ENCODE results near the gene PAM16.
A peak's percentile ranks its signal among the peaks of the same experiment; 100 is the strongest.

Gene PAM16

GRCh38 chr16:4369007-4369733 is 18.0 kb upstream of the PAM16 start:
- no peak for DNase-seq (ENCODE audit: low read depth)
- TF ChIP-seq, protein P1, sequence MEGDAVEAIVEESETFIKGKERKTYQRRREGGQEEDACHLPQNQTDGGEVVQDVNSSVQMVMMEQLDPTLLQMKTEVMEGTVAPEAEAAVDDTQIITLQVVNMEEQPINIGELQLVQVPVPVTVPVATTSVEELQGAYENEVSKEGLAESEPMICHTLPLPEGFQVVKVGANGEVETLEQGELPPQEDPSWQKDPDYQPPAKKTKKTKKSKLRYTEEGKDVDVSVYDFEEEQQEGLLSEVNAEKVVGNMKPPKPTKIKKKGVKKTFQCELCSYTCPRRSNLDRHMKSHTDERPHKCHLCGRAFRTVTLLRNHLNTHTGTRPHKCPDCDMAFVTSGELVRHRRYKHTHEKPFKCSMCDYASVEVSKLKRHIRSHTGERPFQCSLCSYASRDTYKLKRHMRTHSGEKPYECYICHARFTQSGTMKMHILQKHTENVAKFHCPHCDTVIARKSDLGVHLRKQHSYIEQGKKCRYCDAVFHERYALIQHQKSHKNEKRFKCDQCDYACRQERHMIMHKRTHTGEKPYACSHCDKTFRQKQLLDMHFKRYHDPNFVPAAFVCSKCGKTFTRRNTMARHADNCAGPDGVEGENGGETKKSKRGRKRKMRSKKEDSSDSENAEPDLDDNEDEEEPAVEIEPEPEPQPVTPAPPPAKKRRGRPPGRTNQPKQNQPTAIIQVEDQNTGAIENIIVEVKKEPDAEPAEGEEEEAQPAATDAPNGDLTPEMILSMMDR (IDR thresholded peaks at IDR 0.05; ENCODE audit: insufficient read depth, low read depth, low read length, missing control alignments), result no peak
- H3K4me3 ChIP-seq (ENCODE audit: low read depth, low read length), result no peak overlapping the region

- H3K4me3 ChIP-seq (ENCODE audit: low read depth, low read length), result no peak overlapping the region
- TF ChIP-seq, protein P1 (IDR thresholded peaks at IDR 0.05; ENCODE audit: insufficient read depth, low read depth, low read length, missing control alignments), result no peak
- DNase-seq (ENCODE audit: low read depth), result no peak
These were observed 16.3 kb upstream of the PAM16 start for GRCh38 chr16:4367393-4367856.

GRCh38 chr16:4366016-4366415 is 14.9 kb upstream of the PAM16 start:
- no peak overlapping the region for H3K4me3 ChIP-seq (ENCODE audit: low read depth, low read length)
- DNase-seq (ENCODE audit: low read depth), result no peak
- TF ChIP-seq, protein P1 (IDR thresholded peaks at IDR 0.05; ENCODE audit: insufficient read depth, low read depth, low read length, missing control alignments), result no peak

GRCh38 chr16:4365615-4366014 is 14.5 kb upstream of the PAM16 start:
- DNase-seq (ENCODE audit: low read depth), result no peak
- TF ChIP-seq, protein P1 (IDR thresholded peaks at IDR 0.05; ENCODE audit: insufficient read depth, low read depth, low read length, missing control alignments), result no peak
- H3K4me3 ChIP-seq (ENCODE audit: low read depth, low read length), result no peak overlapping the region

GRCh38 chr16:4365014-4365406 is 13.9 kb upstream of the PAM16 start:
- peak; percentile 56 for DNase-seq (ENCODE audit: low read depth)
- H3K4me3 ChIP-seq (ENCODE audit: low read depth, low read length), result no peak overlapping the region
- TF ChIP-seq, protein P1 (IDR thresholded peaks at IDR 0.05; ENCODE audit: insufficient read depth, low read depth, low read length, missing control alignments), result no peak

DNA sequence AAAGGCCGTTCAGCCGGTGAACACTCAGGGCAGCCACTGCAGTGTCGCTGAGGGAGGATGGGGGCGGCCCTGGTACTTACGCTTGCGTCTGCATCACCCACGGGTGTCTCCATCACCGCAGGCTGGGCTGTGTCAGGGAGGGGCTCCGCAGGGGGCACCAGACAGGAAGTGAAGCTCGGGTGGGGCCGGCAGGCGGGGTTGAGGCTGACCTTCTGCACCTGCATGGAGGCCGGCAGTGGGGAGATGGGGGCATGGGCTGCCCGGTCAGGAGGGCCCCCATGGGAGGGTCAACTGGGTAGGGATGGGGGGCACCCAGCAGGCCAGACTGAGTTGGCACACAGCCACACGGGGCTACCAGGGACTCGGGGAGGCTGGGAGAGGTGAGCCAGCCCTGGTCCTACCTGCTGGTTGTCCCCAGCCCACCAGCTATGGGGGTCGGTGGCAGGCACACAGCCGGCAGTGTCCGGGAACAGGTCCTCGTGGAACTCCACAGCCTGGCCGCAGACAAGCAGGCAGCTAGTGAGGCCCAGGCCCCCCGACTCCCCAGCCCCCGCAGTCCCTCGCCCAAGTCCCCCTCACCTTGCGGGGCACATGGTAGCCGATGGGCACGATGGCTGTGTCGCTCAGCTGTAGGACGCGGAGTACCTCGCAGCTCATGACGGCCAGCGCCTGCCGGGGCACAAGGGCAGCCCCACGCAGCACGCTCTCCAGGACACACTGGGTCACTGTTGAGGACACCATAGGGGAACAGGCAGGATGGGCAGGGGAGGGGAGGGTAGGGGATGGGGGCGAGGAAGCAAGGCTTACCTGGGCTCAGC is 13.3 kb upstream of the PAM16 start:
- H3K4me3 ChIP-seq (ENCODE audit: low read depth, low read length), result no peak overlapping the region
- no peak for DNase-seq (ENCODE audit: low read depth)
- TF ChIP-seq, protein P1 (IDR thresholded peaks at IDR 0.05; ENCODE audit: insufficient read depth, low read depth, low read length, missing control alignments), result no peak

Measured in GM12865 (cell line).